Epithelial cell of esophagus (primary cell): Measurements from ENCODE around the gene EEF1A2.

ENCODE experiments used
- DNase-seq: peaks from one replicate; pipeline ENCODE4 v3.0.0; 2010; ENCODE audit warnings: low read depth
- H3K4me3 ChIP-seq: 2 replicates; pipeline ENCODE4 v1.5.1; 2011; ENCODE audit warnings: mild to moderate bottlenecking, low read length, control low read depth
- CTCF ChIP-seq: IDR thresholded peaks from 2 replicates; pipeline ENCODE4 v1.5.1; 2011; ENCODE audit warnings: low read depth, mild to moderate bottlenecking, low read length, control low read depth, inconsistent platforms; ENCODE audit not compliant: insufficient read depth; ENCODE audit errors: missing control alignments

The EEF1A2 gene

GRCh38 chr20:63444548-63444947, 54.3 kb downstream of the EEF1A2 start:
- no peak for DNase-seq
- no peak for TF ChIP-seq CTCF
- no peak overlapping the region for H3K4me3 ChIP-seq

GRCh38 chr20:63443606-63444395, 55.1 kb downstream of the EEF1A2 start:
- no peak overlapping the region for H3K4me3 ChIP-seq
- no peak for DNase-seq
- TF ChIP-seq CTCF: no peak

- no peak overlapping the region for H3K4me3 ChIP-seq
- peak; percentile 7 for DNase-seq
- TF ChIP-seq CTCF: peak; percentile 17
These were observed 56.8 kb downstream of the EEF1A2 start for GRCh38 chr20:63442100-63442493.

- DNase-seq: no peak
- no peak for TF ChIP-seq CTCF
- H3K4me3 ChIP-seq: no peak overlapping the region
These were observed 57.5 kb downstream of the EEF1A2 start for GRCh38 chr20:63441136-63442099.

GRCh38 chr20:63440366-63440955, 58.4 kb downstream of the EEF1A2 start:
- DNase-seq: no peak
- no peak overlapping the region for H3K4me3 ChIP-seq
- TF ChIP-seq CTCF: no peak

GRCh38 chr20:63439866-63440265, 59.0 kb downstream of the EEF1A2 start:
- no peak for DNase-seq
- no peak for TF ChIP-seq CTCF

More at GRCh38 chr20:63439866-63440265, 59.0 kb downstream of the EEF1A2 start:
- H3K4me3 ChIP-seq: no peak overlapping the region
